Adrenal gland (tissue), 5 donors: ENCODE measurements around the gene AKR1A1.

ENCODE experiments used
- CTCF ChIP-seq, 6 experiments: fragments of 450-650 bp in 4 of 6; fragments of 200-600 bp in 2 of 6; sonication (generic) in 1 of 6; IDR thresholded peaks; 1 replicate in 5 of 6; 2 replicates in 1 of 6; pipeline versions ENCODE4 v1.5.1 to v1.8.0; 2016 to 2021; ENCODE audit warnings: antibody characterized with exemption in 6 of 6, mild to moderate bottlenecking in 2 of 6, moderate library complexity in 1 of 6
- POLR2A ChIP-seq, 2 donors: fragments of 450-650 bp; IDR thresholded peaks; one replicate each; pipeline ENCODE4 v1.6.1; 2017; ENCODE audit warnings: antibody characterized with exemption in 2 of 2, mild to moderate bottlenecking in 2 of 2, moderate library complexity in 1 of 2
- donor health status: DM: no; HTN: no; CAD: no.

GRCh38 chr1:45563843-45564242 lies 13.2 kb downstream of the AKR1A1 start:
- no peak for TF ChIP-seq CTCF (IDR thresholded peaks at IDR 0.05)
- TF ChIP-seq POLR2A (IDR thresholded peaks at IDR 0.05), result no peak
